Uterus (tissue), 4 donors: Measurements from ENCODE around the gene ASIC4. TPM values are rescaled to one million over a fixed set of nuclear protein-coding genes. Genes with fewer than 3 reads are reported as not detected.

Source experiments
- DNase-seq, 2 donors: peaks; one replicate each; pipeline ENCODE4 v3.0.0-alpha.2; 2019 to 2020
- H3K27ac ChIP-seq, 2 donors: fragments of 200-600 bp; sonication (generic); 1 replicate in 1 of 2; 2 replicates in 1 of 2; pipeline ENCODE4 v1.5.1; 2016 to 2018
- H3K27me3 ChIP-seq, 2 donors: fragments of 200-600 bp; sonication (generic); one replicate each; pipeline ENCODE4 v1.5.1; 2018 to 2019; ENCODE audit warnings: control low read depth in 1 of 2
- H3K36me3 ChIP-seq, 2 donors: fragments of 200-600 bp; sonication (generic); one replicate each; pipeline ENCODE4 v1.5.1; 2019; ENCODE audit warnings: control low read depth in 1 of 2
- H3K4me1 ChIP-seq, 2 donors: fragments of 200-600 bp; sonication (generic); one replicate each; pipeline ENCODE4 v1.5.1; 2018 to 2019; ENCODE audit warnings: control low read depth in 1 of 2
- H3K4me3 ChIP-seq, 2 donors: fragments of 200-600 bp; sonication (generic); 1 replicate in 1 of 2; 2 replicates in 1 of 2; pipeline ENCODE4 v1.5.1; 2018 to 2019; ENCODE audit warnings: mild to moderate bottlenecking in 1 of 2
- H3K9me3 ChIP-seq, 2 donors: fragments of 200-600 bp; sonication (generic); one replicate each; pipeline ENCODE4 v1.5.1; 2019; ENCODE audit warnings: control low read depth in 1 of 2
- CTCF ChIP-seq, 4 experiments: fragments of 200-600 bp in 2 of 4; fragments of 450-650 bp in 2 of 4; sonication (generic) in 2 of 4; IDR thresholded peaks; one replicate each; pipeline ENCODE4 v1.5.1; 2016 to 2019; ENCODE audit warnings: antibody characterized with exemption in 4 of 4, mild to moderate bottlenecking in 2 of 4, moderate library complexity in 1 of 4
- POLR2A ChIP-seq, 2 donors: fragments of 450-650 bp; IDR thresholded peaks; one replicate each; pipeline ENCODE4 v1.6.1; 2016; ENCODE audit warnings: antibody characterized with exemption in 2 of 2, mild to moderate bottlenecking in 1 of 2, moderate library complexity in 1 of 2
- intact Hi-C: fragments of 100-400 bp; cut with DNase I; formaldehyde crosslinking; loops from one replicate; pipeline ENCODE4 v1.15.1; 2023; ENCODE audit warnings: low total_unique reads
- total RNA-seq, 4 donors: library from RNA; depleted of rRNA in 3 of 4; stranded (reverse); fragments of >200 nt in 3 of 4; gene quantifications; one replicate each; pipeline versions ENCODE4 v1.1.0 to v1.2.4, GENCODE V29; 2014 to 2023
- donor health status: DM: yes; HTN: yes; CAD: no.

ASIC4 gene
- total RNA-seq, 4 donors from 2014 or later = 0.21 to 0.30 TPM; not detected in 2

GRCh38 chr2:219520079-219520478 is 5.8 kb downstream of the ASIC4 start:
- Histone ChIP-seq H3K4me3 (no peak overlapping the region), H3K27ac (peak overlapping the region; percentile 89 to 94), H3K4me1 (peaks cover 7 to 13% of the 10 kb centered on the region in 2 donors), H3K36me3 (no peaks in the 10 kb centered on the region), H3K9me3 (no peaks in the 10 kb centered on the region), H3K27me3 (no peaks in the 10 kb centered on the region)
- intact Hi-C loops = no loop called here
- no peak for TF ChIP-seq POLR2A (IDR thresholded peaks at IDR 0.05)
- no peak for TF ChIP-seq CTCF (IDR thresholded peaks at IDR 0.05)
- no peak for DNase-seq

- Histone ChIP-seq H3K9me3 (no peaks in the 10 kb centered on the region), H3K27ac (peak overlapping the region; percentile 89 to 94)
Measured at GRCh38 chr2:219521066-219521880, 7.0 kb downstream of the ASIC4 start.

GRCh38 chr2:219522111-219523030 is 8.1 kb downstream of the ASIC4 start:
- peak overlapping the region; percentile 89 to 94 for H3K27ac ChIP-seq
- intact Hi-C loops = no loop called here
- H3K27me3 ChIP-seq = no peaks in the 10 kb centered on the region
- H3K4me1 ChIP-seq = peaks cover 7 to 13% of the 10 kb centered on the region in 2 donors
- no peaks in the 10 kb centered on the region for H3K9me3 ChIP-seq
- H3K4me3 ChIP-seq = peak overlapping the region; percentile 14 to 31
- peak; percentile 70 to 89 for DNase-seq
- no peaks in the 10 kb centered on the region for H3K36me3 ChIP-seq
- no peak for TF ChIP-seq CTCF (IDR thresholded peaks at IDR 0.05)
- no peak for TF ChIP-seq POLR2A (IDR thresholded peaks at IDR 0.05)

More at GRCh38 chr2:219521066-219521880, 7.0 kb downstream of the ASIC4 start:
- no peaks in the 10 kb centered on the region for H3K27me3 ChIP-seq
- peak; percentile 53 to 81 (median 64) for TF ChIP-seq CTCF (IDR thresholded peaks at IDR 0.05)
- no peak for TF ChIP-seq POLR2A (IDR thresholded peaks at IDR 0.05)
- H3K4me3 ChIP-seq = no peak overlapping the region
- DNase-seq = peak in 1 of 2 donors; percentile 55
- intact Hi-C loops = no loop called here
- peaks cover 7 to 13% of the 10 kb centered on the region in 2 donors for H3K4me1 ChIP-seq
- H3K36me3 ChIP-seq = no peaks in the 10 kb centered on the region

GRCh38 chr2:219523031-219523671 is 8.9 kb downstream of the ASIC4 start:
- Histone ChIP-seq H3K36me3 (no peaks in the 10 kb centered on the region), H3K4me1 (peaks cover 7 to 13% of the 10 kb centered on the region in 2 donors), H3K9me3 (no peaks in the 10 kb centered on the region), H3K4me3 (peak overlapping the region; percentile 14 to 31), H3K27me3 (no peaks in the 10 kb centered on the region), H3K27ac (peak overlapping the region; percentile 89 to 94)
- DNase-seq = peak in 1 of 2 donors; percentile 49
- TF ChIP-seq CTCF (IDR thresholded peaks at IDR 0.05) = no peak
- TF ChIP-seq POLR2A (IDR thresholded peaks at IDR 0.05) = no peak
- intact Hi-C loops = no loop called here
